GM23248 (cell line): ENCODE data around the gene NPIPB4.
"Not testable (repeated sequence)": the region's sequence is repeated elsewhere in the genome, so short reads cannot be mapped to it uniquely, and the experiment has no call there.

Experiments
- EZH2 ChIP-seq: fragments of 200-600 bp; sonication (generic); IDR thresholded peaks from 2 replicates; pipeline ENCODE4 v1.6.1; 2018; ENCODE audit warnings: antibody characterized with exemption, mild to moderate bottlenecking; ENCODE audit not compliant: insufficient read depth, poor library complexity, severe bottlenecking
- EZH2phosphoT487 ChIP-seq: fragments of 200-600 bp; sonication (generic); IDR thresholded peaks from 2 replicates; pipeline ENCODE4 v1.6.1; 2018; ENCODE audit warnings: antibody characterized with exemption, moderate library complexity, mild to moderate bottlenecking, low read depth; ENCODE audit not compliant: insufficient read depth

DNA sequence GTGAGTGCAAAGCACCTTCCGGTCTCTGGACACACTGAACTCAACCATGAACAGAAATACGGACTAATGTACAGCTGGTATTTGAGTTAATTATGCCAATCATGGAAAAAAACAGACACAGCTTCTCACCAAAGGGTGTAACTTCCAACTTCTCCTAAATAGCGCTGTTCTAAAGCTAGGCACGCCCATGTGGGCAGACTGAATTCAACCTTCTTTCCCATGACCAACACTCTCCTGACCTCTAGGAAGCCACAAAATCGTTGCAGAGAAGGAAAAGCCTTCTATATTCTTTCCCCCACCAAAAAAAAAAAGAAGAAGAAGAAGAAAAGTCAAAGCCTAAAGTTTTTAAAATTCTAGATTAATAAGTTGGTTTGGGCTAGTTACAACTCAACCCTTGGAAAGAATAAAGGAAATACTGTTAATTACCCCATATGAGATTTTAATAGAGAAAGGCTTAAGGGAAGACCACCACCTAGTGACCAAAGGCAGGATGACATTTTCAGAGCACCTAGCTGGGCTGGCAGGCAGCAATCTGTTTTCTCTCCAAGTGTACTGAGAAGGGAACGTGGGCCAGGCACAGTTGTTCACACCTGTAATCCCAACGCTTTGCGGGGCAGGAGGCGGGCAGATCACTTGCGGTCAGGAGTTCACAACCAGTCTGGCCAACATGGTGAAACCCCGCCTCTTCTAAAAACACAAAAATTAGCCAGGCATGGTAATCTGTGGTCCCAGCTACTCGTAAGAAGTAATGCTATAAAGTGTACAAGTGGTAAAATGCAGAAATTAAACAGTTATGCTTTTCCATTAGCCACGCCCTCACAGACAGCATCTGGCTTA lies 55.8 kb downstream of the NPIPB4 start:
- TF ChIP-seq EZH2, EZH2phosphoT487: not testable (repeated sequence)
